Mucosa of descending colon (tissue), 3 donors: Measurements from ENCODE around the gene FKBP10. TPM values are rescaled to one million over a fixed set of nuclear protein-coding genes. Genes with fewer than 3 reads are reported as not detected.

ENCODE experiments used
- ATAC-seq: fragments of 200-7000 bp; cut with Tn5 transposase; one replicate; pipeline ENCODE4 v1.9.1; 2020; ENCODE audit warnings: mild to moderate bottlenecking, moderate library complexity
- DNase-seq, 3 donors: peaks; one replicate each; pipeline ENCODE4 v3.0.0-alpha.2; 2020
- H3K36me3 ChIP-seq: fragments of 200-600 bp; one replicate; pipeline ENCODE4 v1.8.0; 2021; ENCODE audit warnings: low read depth, mild to moderate bottlenecking
- H3K4me1 ChIP-seq: fragments of 200-600 bp; one replicate; pipeline ENCODE4 v1.8.0; 2021; ENCODE audit warnings: low read depth, mild to moderate bottlenecking
- H3K4me3 ChIP-seq: fragments of 200-600 bp; one replicate; pipeline ENCODE4 v1.8.0; 2021; ENCODE audit warnings: mild to moderate bottlenecking
- H3K9me3 ChIP-seq: fragments of 200-600 bp; one replicate; pipeline ENCODE4 v1.8.0; 2021; ENCODE audit warnings: mild to moderate bottlenecking
- CTCF ChIP-seq: fragments of 200-600 bp; IDR thresholded peaks from one replicate; pipeline ENCODE4 v1.8.0; 2022; ENCODE audit warnings: antibody characterized with exemption, mild to moderate bottlenecking
- intact Hi-C, 2 donors: fragments of 100-400 bp; cut with DNase I in 1 of 2; cut with micrococcal nuclease in 1 of 2; formaldehyde crosslinking; loops; one replicate each; pipeline versions ENCODE4 v1.11.0 to v1.11.1; 2022; cut with DNase I, micrococcal nuclease
- total RNA-seq, 3 donors: library from RNA; stranded (reverse); fragmentation: NEBNext Ultra II Directional in 2 of 3; extraction: Animal tissue kit (Norgen Biotek cat#: 25700) in 2 of 3; gene quantifications; one replicate each; pipeline versions ENCODE4 v1.2.1 to v1.2.4, GENCODE V29; 2021 to 2023
- donor health status: DM: no; HTN: no; CAD: no; lungs with moderate emphysema.
- donor health status: DM: no; HTN: no; CAD: no.
- donor health status: DM: no; HTN: yes; CAD: no.

The FKBP10 gene
- total RNA-seq, 3 donors from 2014 or later, result 5.7 to 32.7 (median 18.6) TPM

GRCh38 chr17:41864836-41865595 lies 52.2 kb downstream of the FKBP10 start, which contains the start of gene KLHL11:
Gene KLHL11 (minus strand): TSS chr17:41865423. CDS start chr17:41865370, 53 bp downstream.
- Histone ChIP-seq H3K4me3 (peak within 1 kb of the TSS; percentile 71), H3K36me3 (no peaks in the 10 kb centered on the region), H3K4me1 (peaks cover 13% of the 10 kb centered on the region), H3K9me3 (no peaks in the 10 kb centered on the region)
- DNase-seq, result peak; percentile 92 to 93 (median 92)
- peak; percentile 99 for ATAC-seq
- TF ChIP-seq CTCF, result no peak
- intact Hi-C loops, result no loop called here

DNA sequence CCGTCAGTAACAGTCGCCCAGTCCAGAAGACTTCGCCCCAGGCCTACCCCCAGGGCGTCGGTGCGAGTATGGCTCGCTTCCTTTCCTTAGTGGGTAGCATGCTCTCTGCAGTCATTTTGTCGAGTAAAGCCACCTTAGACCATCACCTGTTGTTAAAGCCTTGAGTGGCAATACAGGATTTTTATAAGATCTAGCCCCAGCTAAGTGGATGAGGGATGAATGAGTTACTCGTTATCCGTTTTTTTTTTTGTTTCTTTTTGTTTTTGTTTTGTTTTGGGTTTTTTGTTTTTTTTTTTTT lies 52.7 kb downstream of the FKBP10 start:
- DNase-seq (no peak), ATAC-seq (no peak)
- no peak overlapping the region for H3K4me3 ChIP-seq
- H3K4me1 ChIP-seq, result peaks cover 13% of the 10 kb centered on the region
- TF ChIP-seq CTCF, result no peak
- no peaks in the 10 kb centered on the region for H3K36me3 ChIP-seq
- no peaks in the 10 kb centered on the region for H3K9me3 ChIP-seq
- intact Hi-C loops, result no loop called here

- DNase-seq, result no peak
- no peaks in the 10 kb centered on the region for H3K9me3 ChIP-seq
Measured at GRCh38 chr17:41868568-41868967, 55.8 kb downstream of the FKBP10 start.

DNA sequence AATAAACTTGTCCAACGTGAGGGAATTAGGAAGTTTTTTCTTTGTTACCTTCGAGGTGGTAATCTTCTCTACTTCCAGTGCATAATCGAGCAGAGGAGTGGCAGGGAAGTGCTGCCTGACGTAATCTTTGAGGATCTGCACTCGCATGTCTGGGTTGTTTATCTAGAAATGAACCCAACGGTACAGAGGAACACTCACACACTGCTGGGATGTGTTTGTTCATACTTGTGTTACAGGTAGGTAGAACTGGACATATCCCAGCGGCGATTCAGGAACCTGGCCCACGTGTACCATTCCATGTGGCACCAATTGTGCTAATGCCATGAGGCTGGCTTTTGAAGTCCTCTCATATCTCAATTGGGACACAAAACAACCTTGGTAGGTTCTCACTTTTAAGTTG lies 56.6 kb downstream of the FKBP10 start:
- no peaks in the 10 kb centered on the region for H3K4me1 ChIP-seq
- no peak for ATAC-seq
- no peaks in the 10 kb centered on the region for H3K9me3 ChIP-seq
- no peak for DNase-seq
- no peak overlapping the region for H3K4me3 ChIP-seq
- intact Hi-C loops, result no loop called here
- no peak for TF ChIP-seq CTCF
- H3K36me3 ChIP-seq, result no peaks in the 10 kb centered on the region

More at GRCh38 chr17:41868568-41868967, 55.8 kb downstream of the FKBP10 start:
- no peak overlapping the region for H3K4me3 ChIP-seq
- TF ChIP-seq CTCF, result no peak
- H3K4me1 ChIP-seq, result peaks cover 8% of the 10 kb centered on the region
- no peak for ATAC-seq
- intact Hi-C loops, result no loop called here
- H3K36me3 ChIP-seq, result no peaks in the 10 kb centered on the region

DNA sequence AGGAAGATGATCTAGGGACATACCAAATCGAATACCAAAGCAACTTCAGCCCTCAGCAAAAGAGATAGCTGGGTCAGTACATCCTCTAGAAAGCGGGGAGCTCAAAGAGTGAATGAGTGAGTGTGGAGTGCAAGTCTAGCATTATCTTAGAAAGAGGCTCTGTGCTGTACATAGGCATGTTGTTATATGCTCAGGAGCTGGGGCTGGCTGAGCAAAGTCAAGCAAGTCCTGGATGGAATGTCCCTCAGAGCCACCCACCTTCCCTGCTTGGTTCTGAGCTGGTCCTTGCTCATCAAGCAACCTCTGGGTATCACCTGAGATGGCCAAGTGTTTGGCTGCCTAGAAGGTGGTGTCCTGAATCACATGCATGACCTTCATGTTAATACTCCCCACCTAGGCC lies 57.3 kb downstream of the FKBP10 start:
- DNase-seq (no peak), ATAC-seq (no peak)
- Histone ChIP-seq H3K4me1 (no peaks in the 10 kb centered on the region), H3K4me3 (no peak overlapping the region), H3K36me3 (no peaks in the 10 kb centered on the region), H3K9me3 (no peaks in the 10 kb centered on the region)
- intact Hi-C loops, result no loop called here
- no peak for TF ChIP-seq CTCF
